Stimulated activated CD8-positive, alpha-beta memory T cell treated with anti-CD3 and anti-CD28 coated beads, Interleukin-4, amount 100 ng/mL, for 1 hour (primary cell): ENCODE measurements around the gene CCNG1.
"Not testable (repeated sequence)": the region's sequence is repeated elsewhere in the genome, so short reads cannot be mapped to it uniquely, and the experiment has no call there.

ENCODE experiments used
- DNase-seq, 2 donors: peaks; one replicate each; pipeline ENCODE4 v3.0.0-alpha.2; 2020; ENCODE audit warnings: low read depth in 2 of 2, low spot score in 1 of 2

The CCNG1 gene

GRCh38 chr5:163440954-163441353 lies 3.6 kb downstream of the CCNG1 start:
- no peak for DNase-seq

- no peak for DNase-seq
Measured at GRCh38 chr5:163444526-163444925, 7.1 kb downstream of the CCNG1 start.

DNA sequence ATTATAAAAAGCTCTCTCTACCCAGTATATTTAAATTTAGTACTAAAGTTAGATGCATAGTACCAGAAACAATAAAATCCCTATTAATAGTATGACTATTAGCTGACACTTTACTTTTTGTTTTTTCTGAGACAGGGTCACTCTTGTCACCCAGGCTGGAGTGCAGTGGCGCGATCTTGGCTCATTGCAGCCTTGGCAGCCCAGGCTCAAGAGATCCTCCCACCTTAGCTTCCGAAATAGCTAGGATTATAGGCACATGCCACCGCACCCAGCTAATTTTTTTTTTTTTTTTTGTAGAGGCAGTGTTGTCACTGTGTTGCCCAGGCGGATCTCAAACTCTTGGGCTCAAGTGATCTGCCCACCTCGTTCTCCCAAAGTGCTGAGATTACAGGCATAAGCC lies 8.0 kb downstream of the CCNG1 start:
- DNase-seq, result no peak

- DNase-seq, result no peak
Measured at GRCh38 chr5:163447191-163447590, 9.8 kb downstream of the CCNG1 start.

DNA sequence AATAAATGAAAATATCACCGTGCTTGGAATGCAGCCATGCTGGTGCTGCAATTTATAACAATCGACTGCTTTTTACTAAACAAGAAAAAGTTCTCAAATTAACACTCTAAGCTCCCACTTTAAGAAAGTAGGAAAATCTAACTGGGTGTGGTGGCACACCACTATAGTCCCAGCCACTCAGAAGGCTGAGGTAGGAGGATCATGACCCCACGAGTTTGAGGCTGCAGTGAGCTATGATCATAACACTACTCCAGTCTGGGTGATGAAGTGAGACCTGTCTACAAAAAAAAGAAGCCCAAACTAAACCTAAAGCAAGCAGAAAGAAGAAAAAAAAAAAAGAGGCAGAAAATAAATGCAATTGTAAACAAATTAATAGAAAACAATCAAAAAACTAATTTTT lies 10.5 kb downstream of the CCNG1 start:
- DNase-seq, result no peak

- no peak for DNase-seq
Measured at GRCh38 chr5:163448491-163448890, 11.1 kb downstream of the CCNG1 start.

- DNase-seq, result no peak
Measured at GRCh38 chr5:163451489-163451888, 14.1 kb downstream of the CCNG1 start.

DNA sequence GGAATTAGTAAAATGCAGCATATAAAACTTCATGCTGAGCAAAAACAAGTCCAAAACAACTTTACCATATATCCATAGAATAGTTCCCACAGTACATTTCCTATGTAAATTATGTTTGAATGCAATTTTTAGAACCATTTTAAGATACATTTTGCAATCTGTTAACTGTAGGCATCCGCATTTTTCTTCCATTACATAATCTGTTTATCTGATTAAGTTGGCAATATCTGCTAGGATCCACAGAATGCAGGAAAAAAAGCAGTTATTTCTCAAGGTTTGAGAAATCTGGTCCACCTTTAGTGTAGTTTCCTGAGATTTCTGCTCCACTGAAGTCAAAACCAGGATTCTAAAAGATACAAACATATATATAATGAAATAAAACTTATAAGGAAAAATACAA lies 16.3 kb downstream of the CCNG1 start:
- DNase-seq, result no peak

- DNase-seq, result not testable (repeated sequence)
Measured at GRCh38 chr5:163455406-163455805, 18.0 kb downstream of the CCNG1 start.

DNA sequence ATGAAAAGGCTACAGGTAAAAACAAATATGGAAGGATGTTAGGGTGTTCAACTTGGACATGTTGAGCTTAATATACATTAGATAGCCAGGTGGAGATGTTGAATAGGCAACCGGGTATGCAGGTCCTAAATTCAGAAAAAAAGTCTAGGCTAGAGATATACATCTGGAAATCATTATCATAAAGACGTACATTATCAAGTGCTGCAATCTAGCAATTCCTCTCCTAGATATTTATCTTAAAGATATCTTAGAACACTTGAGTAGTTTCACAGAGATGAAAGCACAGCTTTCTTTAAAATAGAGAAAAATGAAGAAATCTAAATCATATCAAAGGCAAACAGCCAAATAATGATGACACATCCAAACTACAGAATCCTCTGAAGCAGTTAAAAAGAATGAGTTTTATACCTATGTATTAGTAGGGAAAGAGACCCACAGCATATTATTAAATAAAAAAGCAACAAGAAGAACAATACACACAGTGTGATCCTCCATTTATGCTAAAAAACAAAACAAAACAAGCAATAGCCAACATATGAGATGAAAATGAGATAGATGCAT lies 18.7 kb downstream of the CCNG1 start:
- DNase-seq, result no peak

GRCh38 chr5:163456840-163457239 lies 19.4 kb downstream of the CCNG1 start:
- DNase-seq, result no peak

DNA sequence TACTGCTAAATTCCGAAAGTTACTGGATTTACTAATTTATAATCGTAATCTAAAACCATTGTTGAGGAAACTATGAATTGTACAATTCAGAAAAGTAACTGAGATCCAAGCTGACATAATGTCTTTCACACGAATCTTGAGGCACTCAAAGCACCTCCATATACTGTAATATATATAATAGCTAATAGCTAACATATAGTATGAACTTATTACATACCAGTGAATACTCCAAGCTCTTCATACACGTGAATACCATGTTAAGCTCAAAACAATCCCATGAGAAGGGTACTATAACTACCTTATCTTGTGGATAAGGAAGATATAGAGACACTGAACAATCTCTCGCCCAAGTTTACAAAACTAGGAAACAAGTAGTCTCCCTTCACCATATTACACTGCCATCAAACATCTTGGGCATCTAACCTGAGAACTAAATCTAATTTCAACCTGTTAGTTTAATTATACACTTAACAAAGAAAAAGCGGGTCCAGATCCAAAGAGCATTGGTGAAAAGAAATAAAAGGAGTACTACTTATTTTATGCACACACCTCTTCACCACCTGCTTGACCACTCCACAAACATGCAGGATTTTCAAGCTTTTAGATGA lies 21.5 kb downstream of the CCNG1 start:
- DNase-seq, result no peak

- DNase-seq, result no peak
Measured at GRCh38 chr5:163459462-163459818, 22.0 kb downstream of the CCNG1 start.

DNA sequence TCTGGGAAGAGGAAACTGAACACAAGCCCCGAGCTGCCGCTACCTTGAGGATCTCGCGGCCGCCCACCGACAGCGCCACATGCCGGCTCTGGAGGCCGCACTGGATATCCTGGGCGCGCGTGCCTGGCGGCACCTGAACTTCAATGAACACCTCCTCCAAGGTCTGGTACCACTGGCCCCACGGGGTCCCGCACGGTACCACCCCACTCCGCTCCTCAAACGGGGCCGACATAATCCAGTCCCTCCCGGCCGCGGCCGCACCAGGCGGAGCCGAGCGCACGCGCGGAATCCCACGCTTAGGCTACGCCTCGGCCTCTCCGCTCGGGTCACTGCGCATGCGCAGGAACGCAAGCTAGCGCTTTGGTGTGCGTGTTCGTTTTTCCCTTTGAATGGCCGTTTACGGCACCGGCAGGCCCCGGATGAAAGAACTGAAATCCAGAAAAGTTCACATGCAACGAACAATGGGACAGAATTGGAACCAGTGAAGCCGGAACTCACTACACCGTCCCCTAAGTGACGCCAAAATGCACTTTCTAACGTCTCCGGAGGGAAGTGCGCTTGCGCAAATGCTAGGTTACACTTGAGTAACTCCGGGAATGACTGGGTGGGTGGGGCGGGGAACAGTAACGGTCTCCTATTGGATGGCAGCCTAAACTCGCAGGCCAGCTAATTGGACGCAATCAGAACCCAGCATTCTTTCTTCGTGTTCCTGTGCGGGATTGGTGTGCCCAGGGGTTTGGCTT lies 22.6 kb downstream of the CCNG1 start, which contains the start of gene NUDCD2:
Gene NUDCD2, minus strand, starts transcription at position 284 of the 743 bp plus-strand sequence. Its CDS starts 52 bp downstream, at position 232.
- peak; percentile 91 to 97 for DNase-seq

DNA sequence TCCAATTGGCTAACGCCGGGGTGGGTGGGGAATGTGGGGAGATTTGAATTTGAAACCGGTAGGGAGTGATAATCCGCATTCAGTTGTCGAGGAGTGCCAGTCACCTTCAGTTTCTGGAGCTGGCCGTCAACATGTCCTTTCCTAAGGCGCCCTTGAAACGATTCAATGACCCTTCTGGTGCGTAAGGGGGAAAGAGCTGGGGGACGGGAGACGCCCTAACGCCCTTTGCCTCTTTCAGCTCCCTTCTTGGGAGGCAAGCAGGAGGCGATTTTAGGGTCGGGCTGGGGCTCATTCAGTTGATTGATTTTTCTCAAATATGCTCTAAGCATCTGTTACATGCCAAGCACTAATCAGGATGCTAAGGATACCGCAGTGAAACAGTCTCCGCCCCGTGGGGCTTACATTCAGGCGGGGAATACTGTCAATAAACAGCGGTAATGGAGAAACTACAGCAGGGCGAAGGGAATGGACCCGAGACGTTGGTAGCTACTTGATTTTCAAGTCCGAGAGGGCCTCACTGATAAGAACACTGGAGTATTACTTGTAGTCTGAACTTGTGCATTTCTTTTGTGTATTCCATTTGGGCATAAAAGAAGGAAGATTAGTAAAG lies 23.3 kb downstream of the CCNG1 start, which contains the start of gene HMMR:
Gene HMMR, plus strand, starts transcription at position 71 of the 610 bp plus-strand sequence. Its CDS starts 61 bp downstream, at position 132.
- DNase-seq, result no peak

DNA sequence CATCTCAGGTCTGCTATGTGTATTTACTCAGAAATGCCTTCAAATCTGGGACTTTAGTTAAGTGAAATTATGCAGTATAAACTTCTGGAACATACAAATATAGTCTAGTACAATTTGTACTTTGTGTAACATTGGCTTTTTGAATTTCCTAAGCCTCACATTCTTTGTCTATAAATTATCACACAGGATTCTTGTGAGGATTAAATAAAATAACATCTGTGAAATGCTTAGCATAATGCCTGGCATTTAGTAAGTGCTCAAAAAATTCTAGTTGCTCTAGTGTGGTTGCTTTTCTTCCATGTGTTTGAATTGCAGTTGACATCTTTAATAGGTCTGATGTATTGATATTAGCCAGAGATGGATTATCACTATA lies 25.7 kb downstream of the CCNG1 start:
- no peak for DNase-seq

- no peak for DNase-seq
Measured at GRCh38 chr5:163467682-163468081, 30.3 kb downstream of the CCNG1 start.

GRCh38 chr5:163473635-163474243 lies 36.3 kb downstream of the CCNG1 start:
- DNase-seq, result no peak

DNA sequence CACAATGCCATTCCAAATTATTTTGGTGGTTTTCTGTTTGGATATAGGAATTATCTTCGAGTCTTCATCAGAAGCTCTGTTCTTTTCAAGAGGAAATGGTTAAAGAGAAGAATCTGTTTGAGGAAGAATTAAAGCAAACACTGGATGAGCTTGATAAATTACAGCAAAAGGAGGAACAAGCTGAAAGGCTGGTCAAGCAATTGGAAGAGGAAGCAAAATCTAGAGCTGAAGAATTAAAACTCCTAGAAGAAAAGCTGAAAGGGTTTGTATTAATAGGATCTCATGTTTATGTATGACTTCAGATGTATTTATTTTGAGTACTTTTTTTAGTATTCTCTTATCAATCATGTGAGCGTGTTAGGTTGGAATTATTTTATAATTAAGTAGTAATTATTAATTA lies 38.0 kb downstream of the CCNG1 start:
- no peak for DNase-seq

DNA sequence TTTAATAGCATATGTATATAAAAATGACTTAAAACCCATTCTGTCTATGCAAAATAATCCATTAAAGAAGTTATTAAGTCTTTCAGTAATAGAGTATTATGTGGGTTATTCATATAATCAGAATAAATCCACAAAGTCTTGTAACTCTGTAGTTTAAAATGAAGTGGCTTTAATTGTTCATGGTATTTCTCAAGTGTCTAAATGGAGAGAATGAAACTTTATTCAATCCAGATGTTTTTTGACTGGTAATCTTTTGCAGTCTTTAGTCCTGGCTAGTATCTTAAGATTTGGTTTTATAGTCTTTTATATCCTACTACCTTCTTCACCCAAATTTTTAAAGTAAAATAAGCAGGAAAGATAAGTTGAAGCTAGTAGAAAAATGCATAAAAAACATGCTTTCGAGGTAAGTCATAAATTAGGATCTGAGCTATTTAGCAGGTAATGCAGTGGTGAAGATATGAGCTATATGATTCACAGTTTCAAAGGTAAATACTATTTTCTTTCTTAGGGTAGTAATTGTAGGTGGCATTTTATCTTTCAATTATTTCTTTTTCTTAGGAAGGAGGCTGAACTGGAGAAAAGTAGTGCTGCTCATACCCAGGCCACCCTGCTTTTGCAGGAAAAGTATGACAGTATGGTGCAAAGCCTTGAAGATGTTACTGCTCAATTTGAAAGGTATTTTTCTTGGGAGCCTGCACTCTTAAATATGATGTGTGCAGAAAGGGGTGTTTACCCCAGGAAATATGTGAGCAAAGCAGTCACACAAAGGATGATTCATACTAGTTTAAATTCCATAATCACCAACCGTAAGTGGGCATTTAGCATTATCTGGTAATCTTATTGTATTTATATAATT lies 41.0 kb downstream of the CCNG1 start:
- DNase-seq, result no peak

GRCh38 chr5:163478982-163479271 lies 41.5 kb downstream of the CCNG1 start:
- DNase-seq, result no peak
